HEK293 (cell line): ENCODE data around the gene CRYBB3.
A peak's percentile ranks its signal among the peaks of the same experiment; 100 is the strongest.

Experiments used
- CTCF ChIA-PET: fragments of 350-600 bp; formaldehyde crosslinking; extraction: SDS; loops from one replicate; lab custom pipeline; 2021; ENCODE audit warnings: antibody characterized with exemption; lab: Yijun Ruan, JAX
- POLR2A ChIA-PET: fragments of 300-600 bp; formaldehyde crosslinking; extraction: SDS; loops from one replicate; lab custom pipeline; 2020; ENCODE audit warnings: antibody characterized with exemption, inconsistent platforms; lab: Yijun Ruan, JAX
- H3K27ac ChIP-seq: fragments of 200-500 bp; sonication (Bioruptor generic); 2 replicates; pipeline ENCODE4 v1.5.1; 2014; ENCODE audit warnings: low read depth, low read length, control low read depth, inconsistent platforms; ENCODE audit errors: extremely low read depth
- H3K36me3 ChIP-seq, 2 experiments: fragments of 200-500 bp in 1 of 2; sonication (Bioruptor generic) in 1 of 2; 1 replicate in 1 of 2; 2 replicates in 1 of 2; pipeline ENCODE4 v1.5.1; 2014 to 2017; ENCODE audit warnings: inconsistent platforms in 2 of 2, low read length in 2 of 2; ENCODE audit not compliant: control insufficient read depth in 2 of 2, insufficient read depth in 1 of 2
- H3K4me1 ChIP-seq: fragments of 200-500 bp; sonication (Bioruptor generic); 2 replicates; pipeline ENCODE4 v1.5.1; 2014; ENCODE audit warnings: mild to moderate bottlenecking, low read length, inconsistent platforms; ENCODE audit not compliant: control insufficient read depth, insufficient read depth
- H3K4me3 ChIP-seq: 2 replicates; pipeline ENCODE4 v1.5.1; 2011; ENCODE audit warnings: low read depth, mild to moderate bottlenecking, control low read depth, low read length, moderate library complexity
- H3K9me3 ChIP-seq: fragments of 200-500 bp; sonication (Bioruptor generic); 2 replicates; pipeline ENCODE4 v1.5.1; 2014; ENCODE audit warnings: low read depth, low read length, inconsistent platforms; ENCODE audit not compliant: control insufficient read depth, insufficient read depth
- BCL11A ChIP-seq: fragments of 450-650 bp; formaldehyde crosslinking; IDR thresholded peaks from 2 replicates; pipeline ENCODE4 v1.5.1; 2016; ENCODE audit warnings: low read depth, missing biosample characterization, missing genetic modification characterization
- GLI2 ChIP-seq: fragments of 450-650 bp; formaldehyde crosslinking; IDR thresholded peaks from 2 replicates; pipeline ENCODE4; 2017; ENCODE audit warnings: missing biosample characterization, missing genetic modification characterization, low read depth, borderline replicate concordance
- KLF7 ChIP-seq: fragments of 450-650 bp; formaldehyde crosslinking; IDR thresholded peaks from 2 replicates; pipeline ENCODE4 v1.5.1; 2016; ENCODE audit warnings: missing biosample characterization, missing genetic modification characterization, borderline replicate concordance
- MYNN ChIP-seq: fragments of 450-650 bp; formaldehyde crosslinking; IDR thresholded peaks from 2 replicates; pipeline ENCODE4 v1.5.1; 2016; ENCODE audit warnings: missing biosample characterization, missing genetic modification characterization, borderline replicate concordance
- ZIC2 ChIP-seq: fragments of 450-650 bp; formaldehyde crosslinking; IDR thresholded peaks from 2 replicates; pipeline ENCODE4 v1.5.1; 2016; ENCODE audit warnings: missing biosample characterization, missing genetic modification characterization
- ZNF133 ChIP-seq: fragments of 450-650 bp; formaldehyde crosslinking; IDR thresholded peaks from 2 replicates; pipeline ENCODE4 v1.5.1; 2016; ENCODE audit warnings: missing biosample characterization, missing genetic modification characterization
- ZNF155 ChIP-seq: fragments of 450-650 bp; formaldehyde crosslinking; IDR thresholded peaks from 2 replicates; pipeline ENCODE4 v1.5.1; 2016; ENCODE audit warnings: missing biosample characterization, missing genetic modification characterization
- ZNF157 ChIP-seq: fragments of 450-650 bp; formaldehyde crosslinking; IDR thresholded peaks from 2 replicates; pipeline ENCODE4 v1.5.1; 2016; ENCODE audit warnings: missing biosample characterization, missing genetic modification characterization
- ZNF335 ChIP-seq: fragments of 450-650 bp; formaldehyde crosslinking; conservative IDR thresholded peaks from 2 replicates; pipeline ENCODE4 v1.5.1; 2016; ENCODE audit warnings: missing biosample characterization, missing genetic modification characterization
- ZNF416 ChIP-seq: fragments of 450-650 bp; formaldehyde crosslinking; IDR thresholded peaks from 2 replicates; pipeline ENCODE4 v1.5.1; 2016; ENCODE audit warnings: missing biosample characterization, missing genetic modification characterization
- ZNF514 ChIP-seq: fragments of 450-650 bp; formaldehyde crosslinking; IDR thresholded peaks from 2 replicates; pipeline ENCODE4 v1.5.1; 2016; ENCODE audit warnings: missing biosample characterization, missing genetic modification characterization
- ZNF585B ChIP-seq: fragments of 450-650 bp; formaldehyde crosslinking; IDR thresholded peaks from 2 replicates; pipeline ENCODE4 v1.5.1; 2016; ENCODE audit warnings: missing biosample characterization, missing genetic modification characterization
- ZNF664 ChIP-seq: fragments of 450-650 bp; formaldehyde crosslinking; IDR thresholded peaks from 2 replicates; pipeline ENCODE4 v1.5.1; 2016; ENCODE audit warnings: missing biosample characterization, missing genetic modification characterization
- ZNF830 ChIP-seq: fragments of 450-650 bp; IDR thresholded peaks from 2 replicates; pipeline ENCODE4 v1.5.0; 2018; ENCODE audit warnings: missing biosample characterization, missing genetic modification characterization, low read depth, mild to moderate bottlenecking, moderate library complexity
- ZSCAN16 ChIP-seq: fragments of 450-650 bp; formaldehyde crosslinking; IDR thresholded peaks from 2 replicates; pipeline ENCODE4 v1.5.1; 2016; ENCODE audit warnings: missing biosample characterization, missing genetic modification characterization
- TF ChIP-seq, protein P1 (sequence below): fragments of 450-650 bp; formaldehyde crosslinking; IDR thresholded peaks from 2 replicates; pipeline ENCODE4 v1.5.1; 2016; ENCODE audit warnings: missing biosample characterization, missing genetic modification characterization
- TF ChIP-seq, protein P2 (sequence below): fragments of 450-650 bp; formaldehyde crosslinking; IDR thresholded peaks from 2 replicates; pipeline ENCODE4 v1.5.1; 2017; ENCODE audit warnings: missing biosample characterization, missing genetic modification characterization
- TF ChIP-seq, protein P3 (sequence below): fragments of 450-650 bp; formaldehyde crosslinking; IDR thresholded peaks from 2 replicates; pipeline ENCODE4 v1.5.1; 2016; ENCODE audit warnings: missing biosample characterization, missing genetic modification characterization
- TF ChIP-seq, protein P4 (sequence below): fragments of 450-650 bp; formaldehyde crosslinking; IDR thresholded peaks from 2 replicates; pipeline ENCODE4 v1.5.1; 2016; ENCODE audit warnings: missing biosample characterization, missing genetic modification characterization, borderline replicate concordance

CRYBB3 gene

DNA sequence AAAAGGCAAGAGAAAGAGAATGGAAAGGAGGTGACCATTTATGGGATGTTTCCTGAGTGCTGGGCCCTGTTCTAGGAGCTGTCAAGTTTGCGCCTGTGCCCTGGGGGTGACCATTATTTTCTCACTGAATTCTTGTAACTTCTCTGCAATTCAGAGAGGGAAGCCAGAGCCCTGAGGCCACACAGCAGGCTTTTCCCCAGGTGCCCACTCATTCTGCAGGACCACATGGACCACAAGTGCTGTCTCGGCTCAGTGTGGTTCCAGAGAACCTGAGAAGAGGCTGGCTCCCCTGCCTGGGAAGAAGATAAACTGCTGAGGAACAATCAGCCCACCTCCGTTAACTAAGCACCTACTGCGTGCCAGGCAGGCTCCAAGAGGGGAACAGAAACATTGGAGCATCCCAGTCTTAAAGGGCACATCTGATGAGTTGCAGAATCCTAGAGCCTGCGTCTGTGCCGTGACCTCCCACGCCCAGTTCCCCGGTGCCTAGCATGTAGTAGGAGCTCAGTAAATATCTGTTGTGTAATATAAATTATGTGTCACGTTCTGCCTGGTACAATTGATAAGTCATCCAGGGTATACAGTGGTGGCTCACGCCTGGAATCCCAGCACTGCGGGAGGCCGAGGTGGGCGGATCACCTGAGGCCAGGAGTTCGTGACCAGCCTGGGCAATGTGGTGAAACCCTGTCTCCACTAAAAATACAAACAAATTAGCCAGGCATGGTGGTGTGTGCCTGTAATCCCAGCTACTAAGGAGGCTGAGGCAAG, 31.6 kb upstream of the CRYBB3 start:
- Histone ChIP-seq H3K36me3 (peaks cover 0 to 11% of the 10 kb centered on the region in 2 experiments; a peak in 1 of 3 replicates), H3K4me1 (0 out of 2 replicates have a peak, but pooled peaks cover 4% of the 10 kb centered on the region), H3K27ac (no peak overlapping the region), H3K9me3 (no peaks in the 10 kb centered on the region), H3K4me3 (no peak overlapping the region)
- CTCF ChIA-PET: interaction anchor here (0.6 kb wide), 1 partner anchor 365 kb away, joined by 3 read pairs; no protein-coding TSS in a partner anchor
- POLR2A ChIA-PET: interaction anchor here (0.6 to 1.5 kb wide), 2 partner anchors 57 to 688 kb away, joined by 3 to 5 read pairs; no protein-coding TSS in a partner anchor
- TF ChIP-seq ZSCAN16: no peak
- no peak for TF ChIP-seq ZNF133 (tag by site-specific recombination)
- TF ChIP-seq BCL11A (tag by site-specific recombination): no peak
- peak; percentile 47 for TF ChIP-seq ZIC2
- peak; percentile 69; the same call in 1 of the 2 replicates for TF ChIP-seq ZNF664
- no peak for TF ChIP-seq ZNF830 (tag by site-specific recombination)
- no peak for TF ChIP-seq KLF7 (tag by site-specific recombination)

DNA sequence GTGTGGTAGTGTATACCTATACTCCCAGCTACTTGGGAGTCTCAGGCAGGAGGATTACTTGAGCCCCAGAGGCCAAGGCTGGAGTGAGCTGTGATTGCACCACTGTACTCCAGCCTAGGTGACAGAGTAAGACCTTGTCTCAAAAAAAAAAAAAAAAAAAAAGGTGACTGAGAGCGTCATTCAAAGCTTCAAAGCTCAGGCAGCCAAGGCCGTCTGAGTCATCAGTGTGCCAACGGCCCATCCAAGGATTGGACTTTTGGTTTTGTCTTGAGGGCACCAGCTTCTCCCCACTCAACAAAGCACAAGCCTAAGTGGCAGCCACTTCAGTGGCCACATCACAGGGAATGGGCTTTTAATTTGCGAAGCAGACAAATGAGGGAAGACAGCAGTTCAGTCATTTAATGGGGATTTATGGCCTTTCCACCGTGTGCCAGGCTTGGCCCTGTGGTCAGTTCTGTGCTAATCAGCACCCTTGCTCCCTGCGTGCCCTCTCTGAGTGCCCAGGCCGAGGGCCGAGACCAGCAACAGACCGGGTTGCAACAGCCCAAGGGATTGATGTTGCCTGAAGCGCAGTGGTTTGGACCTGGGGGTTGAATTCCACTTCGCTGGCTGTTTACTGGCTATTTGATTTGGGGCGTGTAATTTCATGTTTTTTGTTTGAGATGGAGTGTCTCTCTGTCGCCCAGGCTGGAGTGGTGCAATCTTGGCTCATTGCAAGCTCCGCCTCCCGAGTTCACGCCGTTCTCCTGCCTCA, 30.2 kb upstream of the CRYBB3 start:
- TF ChIP-seq, protein P1, sequence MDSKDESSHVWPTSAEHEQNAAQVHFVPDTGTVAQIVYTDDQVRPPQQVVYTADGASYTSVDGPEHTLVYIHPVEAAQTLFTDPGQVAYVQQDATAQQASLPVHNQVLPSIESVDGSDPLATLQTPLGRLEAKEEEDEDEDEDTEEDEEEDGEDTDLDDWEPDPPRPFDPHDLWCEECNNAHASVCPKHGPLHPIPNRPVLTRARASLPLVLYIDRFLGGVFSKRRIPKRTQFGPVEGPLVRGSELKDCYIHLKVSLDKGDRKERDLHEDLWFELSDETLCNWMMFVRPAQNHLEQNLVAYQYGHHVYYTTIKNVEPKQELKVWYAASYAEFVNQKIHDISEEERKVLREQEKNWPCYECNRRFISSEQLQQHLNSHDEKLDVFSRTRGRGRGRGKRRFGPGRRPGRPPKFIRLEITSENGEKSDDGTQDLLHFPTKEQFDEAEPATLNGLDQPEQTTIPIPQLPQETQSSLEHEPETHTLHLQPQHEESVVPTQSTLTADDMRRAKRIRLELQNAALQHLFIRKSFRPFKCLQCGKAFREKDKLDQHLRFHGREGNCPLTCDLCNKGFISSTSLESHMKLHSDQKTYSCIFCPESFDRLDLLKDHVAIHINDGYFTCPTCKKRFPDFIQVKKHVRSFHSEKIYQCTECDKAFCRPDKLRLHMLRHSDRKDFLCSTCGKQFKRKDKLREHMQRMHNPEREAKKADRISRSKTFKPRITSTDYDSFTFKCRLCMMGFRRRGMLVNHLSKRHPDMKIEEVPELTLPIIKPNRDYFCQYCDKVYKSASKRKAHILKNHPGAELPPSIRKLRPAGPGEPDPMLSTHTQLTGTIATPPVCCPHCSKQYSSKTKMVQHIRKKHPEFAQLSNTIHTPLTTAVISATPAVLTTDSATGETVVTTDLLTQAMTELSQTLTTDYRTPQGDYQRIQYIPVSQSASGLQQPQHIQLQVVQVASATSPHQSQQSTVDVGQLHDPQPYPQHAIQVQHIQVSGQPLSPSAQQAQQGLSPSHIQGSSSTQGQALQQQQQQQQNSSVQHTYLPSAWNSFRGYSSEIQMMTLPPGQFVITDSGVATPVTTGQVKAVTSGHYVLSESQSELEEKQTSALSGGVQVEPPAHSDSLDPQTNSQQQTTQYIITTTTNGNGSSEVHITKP (tag by site-specific recombination): no peak
- TF ChIP-seq GLI2 (tag by site-specific recombination): no peak
- TF ChIP-seq ZNF416 (tag by site-specific recombination): no peak
- TF ChIP-seq, protein P2, sequence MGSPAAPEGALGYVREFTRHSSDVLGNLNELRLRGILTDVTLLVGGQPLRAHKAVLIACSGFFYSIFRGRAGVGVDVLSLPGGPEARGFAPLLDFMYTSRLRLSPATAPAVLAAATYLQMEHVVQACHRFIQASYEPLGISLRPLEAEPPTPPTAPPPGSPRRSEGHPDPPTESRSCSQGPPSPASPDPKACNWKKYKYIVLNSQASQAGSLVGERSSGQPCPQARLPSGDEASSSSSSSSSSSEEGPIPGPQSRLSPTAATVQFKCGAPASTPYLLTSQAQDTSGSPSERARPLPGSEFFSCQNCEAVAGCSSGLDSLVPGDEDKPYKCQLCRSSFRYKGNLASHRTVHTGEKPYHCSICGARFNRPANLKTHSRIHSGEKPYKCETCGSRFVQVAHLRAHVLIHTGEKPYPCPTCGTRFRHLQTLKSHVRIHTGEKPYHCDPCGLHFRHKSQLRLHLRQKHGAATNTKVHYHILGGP (tag by site-specific recombination): no peak
- no peak for TF ChIP-seq ZNF585B (tag by site-specific recombination)
- TF ChIP-seq ZIC2: no peak
- peak; percentile 59; the same call in 1 of the 2 replicates for TF ChIP-seq MYNN
- TF ChIP-seq, all 188 proteins: peak for 1
- H3K4me3 ChIP-seq: no peak overlapping the region
- POLR2A ChIA-PET: no interaction called here
- H3K36me3 ChIP-seq: peaks cover 0 to 22% of the 10 kb centered on the region in 2 experiments; a peak in 1 of 3 replicates
- no peaks in the 10 kb centered on the region for H3K9me3 ChIP-seq
- H3K27ac ChIP-seq: no peak overlapping the region
- H3K4me1 ChIP-seq: 0 out of 2 replicates have a peak, but pooled peaks cover 4% of the 10 kb centered on the region
- CTCF ChIA-PET: interaction anchor here (0.7 kb wide), 1 partner anchor 748 kb away, joined by 5 read pairs; no protein-coding TSS in a partner anchor

DNA sequence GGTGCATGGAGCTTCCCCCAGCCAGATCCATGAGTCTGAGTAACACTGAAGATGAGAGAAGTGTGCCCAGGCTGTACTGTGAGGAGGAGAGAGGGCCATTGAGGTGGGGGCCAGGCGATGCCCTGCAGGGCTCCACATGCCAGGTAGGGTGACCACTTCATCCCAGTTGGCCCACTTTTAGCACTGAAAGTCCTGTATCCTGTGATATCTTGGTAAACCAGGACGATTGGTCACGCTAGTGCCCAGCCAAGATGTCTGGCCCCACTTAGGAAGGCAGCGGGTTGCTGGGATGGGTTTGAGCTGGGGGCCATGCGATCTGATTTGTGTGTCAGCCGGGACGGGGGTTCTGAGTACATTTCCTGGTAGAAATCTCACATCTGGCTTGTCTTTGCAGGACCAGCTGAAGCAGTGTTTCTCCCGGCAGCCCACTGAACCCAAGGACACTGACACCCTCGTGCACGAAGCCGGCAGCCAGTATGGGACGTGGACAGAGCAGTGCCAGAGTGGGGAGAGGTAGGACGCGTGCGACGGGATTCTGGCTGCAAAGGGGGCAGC, 29.2 kb upstream of the CRYBB3 start:
- Histone ChIP-seq H3K4me3 (no peak overlapping the region), H3K9me3 (no peaks in the 10 kb centered on the region), H3K4me1 (no peaks in the 10 kb centered on the region), H3K27ac (no peak overlapping the region), H3K36me3 (peaks cover 0 to 32% of the 10 kb centered on the region in 2 experiments; a peak in 1 of 3 replicates)
- CTCF ChIA-PET: interaction anchor here (1.1 to 1.5 kb wide), 3 partner anchors 32 to 93 kb away, joined by 3 to 5 read pairs (median 3); no protein-coding TSS in a partner anchor
- POLR2A ChIA-PET: no interaction called here
- TF ChIP-seq, protein P3, sequence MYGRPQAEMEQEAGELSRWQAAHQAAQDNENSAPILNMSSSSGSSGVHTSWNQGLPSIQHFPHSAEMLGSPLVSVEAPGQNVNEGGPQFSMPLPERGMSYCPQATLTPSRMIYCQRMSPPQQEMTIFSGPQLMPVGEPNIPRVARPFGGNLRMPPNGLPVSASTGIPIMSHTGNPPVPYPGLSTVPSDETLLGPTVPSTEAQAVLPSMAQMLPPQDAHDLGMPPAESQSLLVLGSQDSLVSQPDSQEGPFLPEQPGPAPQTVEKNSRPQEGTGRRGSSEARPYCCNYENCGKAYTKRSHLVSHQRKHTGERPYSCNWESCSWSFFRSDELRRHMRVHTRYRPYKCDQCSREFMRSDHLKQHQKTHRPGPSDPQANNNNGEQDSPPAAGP (tag by site-specific recombination): no peak
- TF ChIP-seq ZNF335 (tag by site-specific recombination) (no peak), ZNF514 (tag by site-specific recombination) (no peak), ZNF157 (tag by site-specific recombination) (no peak), ZNF155 (tag by site-specific recombination) (no peak)
- TF ChIP-seq, protein P4, sequence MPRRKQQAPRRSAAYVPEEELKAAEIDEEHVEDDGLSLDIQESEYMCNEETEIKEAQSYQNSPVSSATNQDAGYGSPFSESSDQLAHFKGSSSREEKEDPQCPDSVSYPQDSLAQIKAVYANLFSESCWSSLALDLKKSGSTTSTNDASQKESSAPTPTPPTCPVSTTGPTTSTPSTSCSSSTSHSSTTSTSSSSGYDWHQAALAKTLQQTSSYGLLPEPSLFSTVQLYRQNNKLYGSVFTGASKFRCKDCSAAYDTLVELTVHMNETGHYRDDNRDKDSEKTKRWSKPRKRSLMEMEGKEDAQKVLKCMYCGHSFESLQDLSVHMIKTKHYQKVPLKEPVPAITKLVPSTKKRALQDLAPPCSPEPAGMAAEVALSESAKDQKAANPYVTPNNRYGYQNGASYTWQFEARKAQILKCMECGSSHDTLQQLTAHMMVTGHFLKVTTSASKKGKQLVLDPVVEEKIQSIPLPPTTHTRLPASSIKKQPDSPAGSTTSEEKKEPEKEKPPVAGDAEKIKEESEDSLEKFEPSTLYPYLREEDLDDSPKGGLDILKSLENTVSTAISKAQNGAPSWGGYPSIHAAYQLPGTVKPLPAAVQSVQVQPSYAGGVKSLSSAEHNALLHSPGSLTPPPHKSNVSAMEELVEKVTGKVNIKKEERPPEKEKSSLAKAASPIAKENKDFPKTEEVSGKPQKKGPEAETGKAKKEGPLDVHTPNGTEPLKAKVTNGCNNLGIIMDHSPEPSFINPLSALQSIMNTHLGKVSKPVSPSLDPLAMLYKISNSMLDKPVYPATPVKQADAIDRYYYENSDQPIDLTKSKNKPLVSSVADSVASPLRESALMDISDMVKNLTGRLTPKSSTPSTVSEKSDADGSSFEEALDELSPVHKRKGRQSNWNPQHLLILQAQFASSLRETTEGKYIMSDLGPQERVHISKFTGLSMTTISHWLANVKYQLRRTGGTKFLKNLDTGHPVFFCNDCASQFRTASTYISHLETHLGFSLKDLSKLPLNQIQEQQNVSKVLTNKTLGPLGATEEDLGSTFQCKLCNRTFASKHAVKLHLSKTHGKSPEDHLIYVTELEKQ (tag by site-specific recombination): no peak
